Heart right ventricle (tissue), 16 donors: ENCODE data around the gene NXPE2. TPM values are rescaled to one million over a fixed set of nuclear protein-coding genes. Genes with fewer than 3 reads are reported as not detected.

Source experiments
- ATAC-seq, 8 donors: fragments of 200-7000 bp; cut with Tn5 transposase; one replicate each; pipeline ENCODE4 v1.9.1; 2020; ENCODE audit warnings: mild to moderate bottlenecking in 8 of 8, moderate library complexity in 8 of 8, moderate number of reproducible peaks in 1 of 8
- DNase-seq, 2 donors: peaks; one replicate each; pipeline ENCODE4 v3.0.0-alpha.2; 2020
- H3K27ac ChIP-seq, 10 donors: fragments of 200-600 bp; sonication (generic) in 2 of 10; one replicate each; pipeline versions ENCODE4 v1.5.0 to v1.8.0; 2020 to 2022; ENCODE audit warnings: mild to moderate bottlenecking in 3 of 10
- H3K27me3 ChIP-seq, 7 donors: fragments of 200-600 bp; one replicate each; pipeline ENCODE4 v1.8.0; 2021 to 2022; ENCODE audit warnings: mild to moderate bottlenecking in 2 of 7
- H3K36me3 ChIP-seq, 9 donors: fragments of 200-600 bp; sonication (generic) in 1 of 9; one replicate each; pipeline versions ENCODE4 v1.5.0 to v1.8.0; 2020 to 2022; ENCODE audit warnings: mild to moderate bottlenecking in 2 of 9
- H3K4me1 ChIP-seq, 9 donors: fragments of 200-600 bp; sonication (generic) in 1 of 9; one replicate each; pipeline versions ENCODE4 v1.5.0 to v1.8.0; 2020 to 2022; ENCODE audit warnings: mild to moderate bottlenecking in 4 of 9
- H3K4me3 ChIP-seq, 10 donors: fragments of 200-600 bp; sonication (generic) in 2 of 10; one replicate each; pipeline versions ENCODE4 v1.5.0 to v1.8.0; 2020 to 2022; ENCODE audit warnings: mild to moderate bottlenecking in 7 of 10, moderate library complexity in 2 of 10
- H3K9me3 ChIP-seq, 11 donors: fragments of 200-600 bp in 10 of 11; sonication (generic) in 2 of 11; one replicate each; pipeline versions ENCODE4 v1.5.0 to v1.8.0; 2013 to 2022; ENCODE audit warnings: mild to moderate bottlenecking in 2 of 11, control low read depth in 1 of 11, moderate library complexity in 1 of 11
- CTCF ChIP-seq, 9 donors: fragments of 200-600 bp; sonication (generic) in 2 of 9; IDR thresholded peaks; one replicate each; pipeline versions ENCODE4 v1.5.0 to v1.8.0; 2021 to 2022; ENCODE audit warnings: antibody characterized with exemption in 9 of 9, mild to moderate bottlenecking in 5 of 9, moderate library complexity in 1 of 9
- WGBS, 2 donors: extraction: QIAGEN DNeasy Blood & Tissue Kit; methylation state at CpG; one replicate each; pipeline ENCODE4 v1.1.7; 2013; ENCODE audit warnings: inconsistent platforms in 1 of 2; 5-methylcytosine and 5-hydroxymethylcytosine counted together
- intact Hi-C, 10 donors: fragments of 100-400 bp; cut with DNase I; formaldehyde crosslinking; loops; one replicate each; pipeline versions ENCODE4 v1.11.1 to v1.14.2; 2022
- polyA plus RNA-seq, 2 donors: library from polyadenylated mRNA; stranded (reverse); fragments of 200-250 nt; gene quantifications; one replicate each; pipeline ENCODE4 v1.2.3, GENCODE V29; 2013
- total RNA-seq, 10 donors: library from RNA; stranded (reverse); fragmentation: NEBNext Ultra II Directional in 3 of 10; extraction: Animal tissue kit (Norgen Biotek cat#: 25700) in 3 of 10; gene quantifications; one replicate each; pipeline versions ENCODE4 v1.2.1 to v1.2.4, GENCODE V29; 2021 to 2023
- donor health status: Arrhythmogenic right ventricular cardiomyopathy.
- donor health status: ischemic (EF 13 %, LVEDD 7.1; RV severe dilation, severe dysfunction).
- donor health status: healthy with polysubstance abuse.
- donor health status: DM: no; HTN: yes; CAD: no.
- donor health status: DM: no; HTN: no; CAD: no.
- donor health status: ischemic (EF 25% LVEDD 6.9; RV normal size, moderate dysfunction).
- donor health status: ischemic (EF 25% LVEDD 5.7; RV mildly dilated, moderate dysfunction).
- donor health status: healthy.
- donor health status: DM: yes; HTN: yes; CAD: no.
- donor health status: Ischemic cardiomyopathy.
- donor health status: ischemic (EF 35%, LVEDD 5.7; RV mildly dilated, moderate dysfunction).
- donor health status: nonischemic (EF 11% LVEDD 7.7; RV severe dilation, severe dysfunction).
- donor health status: DM: yes; HTN: yes; CAD: no.
- donor health status: PGD.
- donor health status: ischemic (EF 29% LVEDD 5.4; RV normal size, mild dysfunction).
- donor health status: nonischemic (EF 23%, LVEDD 6.1; RV moderate dilation, normal function).

Gene NXPE2
- total and polyA plus RNA-seq, 12 donors, result 0.04 to 0.59 (median 0.18) TPM; not detected in 4

- intact Hi-C loops, result no loop called here
- H3K27ac ChIP-seq, result no peak overlapping the region
- no peaks in the 10 kb centered on the region for H3K36me3 ChIP-seq
- no peak overlapping the region for H3K4me3 ChIP-seq
- no peaks in the 10 kb centered on the region for H3K4me1 ChIP-seq
- no peak for TF ChIP-seq CTCF (IDR thresholded peaks at IDR 0.05)
- DNase-seq, result no peak
- H3K27me3 ChIP-seq, result peaks cover 0 to 4% (median 0%) of the 10 kb centered on the region in 7 donors
- WGBS, 2 donors, result 87 to 88% methylated on average over 2 of the region's 2 CpGs
- H3K9me3 ChIP-seq, result peaks cover 0 to 22% (median 3%) of the 10 kb centered on the region in 11 donors
- ATAC-seq, result no peak
These were observed 66.9 kb downstream of the NXPE2 start for GRCh38 chr11:114745150-114745671.

GRCh38 chr11:114746013-114746412, 67.7 kb downstream of the NXPE2 start:
- Histone ChIP-seq H3K4me3 (no peak overlapping the region), H3K4me1 (no peaks in the 10 kb centered on the region), H3K27me3 (peaks cover 0 to 7% (median 0%) of the 10 kb centered on the region in 7 donors), H3K27ac (no peak overlapping the region), H3K9me3 (peaks cover 0 to 14% (median 0%) of the 10 kb centered on the region in 11 donors), H3K36me3 (no peaks in the 10 kb centered on the region)
- intact Hi-C loops, result no loop called here
- TF ChIP-seq CTCF (IDR thresholded peaks at IDR 0.05), result no peak
- ATAC-seq (no peak), DNase-seq (no peak)
- 84 to 86% methylated on average over 3 of the region's 3 CpGs for WGBS, 2 donors

Other genes with a start within 250 kb of the NXPE2 start
- gene REXO2, start 239.1 kb upstream of the NXPE2 start, total RNA-seq, result 100 to 1,000 TPM; 140 to 204 (median 174) TPM
- 100 to 1,000 TPM in 1 of 2 donors, 10 to 100 TPM in 1; 85.4 to 142 TPM for gene REXO2, start 239.1 kb upstream of the NXPE2 start, polyA plus RNA-seq
- gene NXPE1, start 118.6 kb upstream of the NXPE2 start, total RNA-seq, result not detected
- under 1 TPM in 1 of 2 donors, not detected in 1; 0.03 TPM for gene NXPE1, start 118.6 kb upstream of the NXPE2 start, polyA plus RNA-seq
- not detected for gene NXPE4, start 82.7 kb upstream of the NXPE2 start, total RNA-seq
- gene NXPE4, start 82.7 kb upstream of the NXPE2 start, polyA plus RNA-seq, result not detected